ENCODE results near the gene ERBB2. TPM values are rescaled to one million over a fixed set of nuclear protein-coding genes. Genes with fewer than 3 reads are reported as not detected.
A peak's percentile ranks its signal among the peaks of the same experiment; 100 is the strongest.

The ERBB2 gene
- total and polyA plus RNA-seq, 2 of the 4 experiments (the other 2 are of a cell fraction): 28.7 to 33.3 TPM

DNA sequence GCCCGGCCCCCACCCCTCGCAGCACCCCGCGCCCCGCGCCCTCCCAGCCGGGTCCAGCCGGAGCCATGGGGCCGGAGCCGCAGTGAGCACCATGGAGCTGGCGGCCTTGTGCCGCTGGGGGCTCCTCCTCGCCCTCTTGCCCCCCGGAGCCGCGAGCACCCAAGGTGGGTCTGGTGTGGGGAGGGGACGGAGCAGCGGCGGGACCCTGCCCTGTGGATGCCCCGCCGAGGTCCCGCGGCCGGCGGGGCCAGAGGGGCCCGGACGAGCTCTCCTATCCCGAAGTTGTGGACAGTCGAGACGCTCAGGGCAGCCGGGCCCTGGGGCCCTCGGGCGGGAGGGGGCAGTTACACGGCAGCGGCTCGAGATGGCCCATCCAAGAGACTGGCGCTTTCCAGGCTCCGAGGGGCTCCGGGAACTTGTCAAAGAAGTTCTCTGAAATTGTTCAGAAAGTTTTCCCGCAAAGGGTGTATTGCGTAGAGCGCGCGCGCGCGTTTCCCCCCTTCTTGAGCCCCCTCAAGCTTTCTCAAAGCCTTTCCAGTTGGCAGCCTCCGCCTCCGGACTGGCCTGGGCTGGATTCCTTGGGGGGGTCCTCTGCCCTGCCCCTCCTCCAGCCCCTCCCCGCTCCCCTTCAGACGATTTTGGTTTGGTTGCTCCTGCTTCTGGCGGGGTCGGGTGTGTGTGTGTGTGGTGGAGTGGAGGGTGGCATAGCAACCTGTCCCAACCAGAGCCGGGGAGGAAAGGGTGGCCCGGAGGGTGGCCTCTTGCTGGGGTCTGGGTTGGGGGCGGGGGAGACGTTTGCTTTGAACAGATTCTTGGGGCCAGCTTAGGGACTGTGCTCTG lies 504 bp downstream of the ERBB2 start:
- H3K79me1 ChIP-seq (ENCODE audit: low read depth in 1 of 2, low read length in 2 of 2): peaks cover 0 to 55% of the 10 kb centered on the region in 2 experiments; a peak in 3 of 4 replicates
- H2AFZ ChIP-seq (replicated peaks; ENCODE audit: low read length, poor library complexity): peak overlapping the region; percentile 89
- no peak for TF ChIP-seq CHD1 (IDR thresholded peaks at IDR 0.05; ENCODE audit: low read depth, low read length)
- TF ChIP-seq RCOR1 (IDR thresholded peaks at IDR 0.05; ENCODE audit: insufficient replicate concordance, low read length): no peak
- no peak overlapping the region for H2BK15ac ChIP-seq (ENCODE audit: low read depth, low read length)
- H3K4ac ChIP-seq (ENCODE audit: low read depth, low read length): peak overlapping the region; percentile 83
- peak overlapping the region; percentile 68 for H3K14ac ChIP-seq (replicated peaks; ENCODE audit: low read depth, low read length)
- WGBS, 2 experiments (ENCODE audit: extremely low coverage in 2 of 2, insufficient read length in 1 of 2): 2% methylated on average over 17 of the region's 57 CpGs; no CpG with 5 or more reads in 1 of the 2 experiments
- H3K18ac ChIP-seq (ENCODE audit: low read depth, low read length): no peak overlapping the region
- H4K91ac ChIP-seq (ENCODE audit: insufficient read depth, low read depth, low read length): peak overlapping the region; percentile 46
- H3K4me2 ChIP-seq (ENCODE audit: low read depth, low read length): peak overlapping the region; percentile 99
- no peaks in the 10 kb centered on the region for H3K27me3 ChIP-seq (ENCODE audit: control insufficient read depth, insufficient read depth, low read length)
- H2BK120ac ChIP-seq (ENCODE audit: low read depth, low read length): no peak overlapping the region; the same call in 1 of the 2 replicates
- H3K9me1 ChIP-seq (ENCODE audit: insufficient read depth, low read length): peaks cover 23% of the 10 kb centered on the region
- H3K9me3 ChIP-seq (ENCODE audit: control insufficient read depth, insufficient read depth, low read length): no peaks in the 10 kb centered on the region
- H2AK5ac ChIP-seq (ENCODE audit: low read depth, low read length): peak overlapping the region; percentile 62
- BruUV-seq (replicated peaks): no TSS peak
- CTCF ChIA-PET: interaction anchor here (1.3 to 1.5 kb wide), 2 partner anchors 12 to 30 kb away, joined by 5 to 7 read pairs; partner anchors contain the start of gene PGAP3
- peak overlapping the region; percentile 94 for H2AK9ac ChIP-seq (replicated peaks; ENCODE audit: low read depth, low read length, poor library complexity)
- in situ Hi-C loops (cut with MboI; ENCODE audit: low sequenced_read_pairs): no loop called here
- peak; percentile 7 for DNase-seq
- intact Hi-C loops (cut with micrococcal nuclease): no loop called here
- no peak overlapping the region for H2BK20ac ChIP-seq (ENCODE audit: low read depth, low read length)
- H4K5ac ChIP-seq (ENCODE audit: low read depth, low read length): 0 out of 2 replicates have a peak overlapping the region, but pooled peaks have one; percentile 38
- no peak overlapping the region for H2BK5ac ChIP-seq (ENCODE audit: low read depth, low read length, poor library complexity, severe bottlenecking)
- H3K56ac ChIP-seq (ENCODE audit: extremely low read depth, insufficient read depth, low read length): peak overlapping the region; percentile 19; the same call in 1 of the 2 replicates
- peak overlapping the region; percentile 87 for H3K9ac ChIP-seq (ENCODE audit: low read depth, low read length)
- dilution Hi-C loops (cut with HindIII; ENCODE audit: low sequenced_read_pairs, unreplicated experiment): no loop called here
- H3K36me3 ChIP-seq (ENCODE audit: control insufficient read depth, insufficient read depth, low read length): no peaks in the 10 kb centered on the region
- ATAC-seq (ENCODE audit: low read depth): peak; percentile 64
- H3K27ac ChIP-seq (ENCODE audit: insufficient read depth, low read length): peak overlapping the region; percentile 46; the same call in 1 of the 2 replicates
- POLR2A ChIA-PET (ENCODE audit: unreplicated experiment): interaction anchor here (0.6 kb wide), 2 partner anchors 12 to 77 kb away, joined by 4 to 6 read pairs; partner anchors contain the start of gene PGAP3
- H3K4me3 ChIP-seq (ENCODE audit: insufficient read depth, low read depth, low read length): peak overlapping the region; percentile 90
- H3K4me1 ChIP-seq (ENCODE audit: control insufficient read depth, insufficient read depth, low read length): peaks cover 21% of the 10 kb centered on the region
- H4K8ac ChIP-seq (ENCODE audit: low read depth in 2 of 2, low read length in 2 of 2): peak overlapping the region; percentile 21 to 55; a peak in 1 of 4 replicates
- peaks cover 41% of the 10 kb centered on the region for H4K20me1 ChIP-seq (ENCODE audit: insufficient read depth, low read length)
- peak overlapping the region; percentile 33 for H3K23ac ChIP-seq (ENCODE audit: low read depth, low read length)

Data from IMR-90 (cell line).